Aorta (tissue), 5 donors: Measurements from ENCODE around the gene KIF6. TPM values are rescaled to one million over a fixed set of nuclear protein-coding genes. Genes with fewer than 3 reads are reported as not detected.

Source experiments
- ATAC-seq: fragments of 200-7000 bp; cut with Tn5 transposase; one replicate; pipeline ENCODE4 v1.9.1; 2022; ENCODE audit warnings: moderate library complexity; ENCODE audit not compliant: low FRiP score
- DNase-seq, 2 donors: peaks; one replicate each; pipeline ENCODE4 v3.0.0-alpha.2; 2020
- H3K27ac ChIP-seq, 2 donors: one replicate each; pipeline ENCODE4 v1.5.1; 2013; ENCODE audit warnings: low read length in 2 of 2, mild to moderate bottlenecking in 2 of 2, moderate library complexity in 2 of 2, control low read depth in 1 of 2, inconsistent platforms in 1 of 2, low read depth in 1 of 2
- H3K27me3 ChIP-seq, 2 donors: one replicate each; pipeline ENCODE4 v1.6.1; 2013; ENCODE audit warnings: control low read depth in 1 of 2, low read length in 1 of 2, mild to moderate bottlenecking in 1 of 2, moderate library complexity in 1 of 2; ENCODE audit not compliant: insufficient read depth in 2 of 2, control insufficient read depth in 1 of 2
- H3K36me3 ChIP-seq, 2 donors: one replicate each; pipeline ENCODE4 v1.6.1; 2013; ENCODE audit warnings: control low read depth in 1 of 2, low read length in 1 of 2, mild to moderate bottlenecking in 1 of 2; ENCODE audit not compliant: insufficient read depth in 2 of 2, control insufficient read depth in 1 of 2
- H3K4me1 ChIP-seq, 2 donors: one replicate each; pipeline ENCODE4 v1.6.1; 2013; ENCODE audit warnings: low read length in 2 of 2, control low read depth in 1 of 2, mild to moderate bottlenecking in 1 of 2, moderate library complexity in 1 of 2; ENCODE audit not compliant: insufficient read depth in 2 of 2, control insufficient read depth in 1 of 2
- H3K4me3 ChIP-seq, 2 donors: one replicate each; pipeline ENCODE4 v1.5.1; 2013; ENCODE audit warnings: low read length in 2 of 2, control low read depth in 1 of 2, mild to moderate bottlenecking in 1 of 2
- H3K9me3 ChIP-seq: one replicate; pipeline ENCODE4 v1.6.1; 2013; ENCODE audit warnings: mild to moderate bottlenecking, low read length; ENCODE audit not compliant: control insufficient read depth
- WGBS, 2 donors: extraction: QIAGEN DNeasy Blood & Tissue Kit; methylation state at CpG; one replicate each; pipeline ENCODE4 v1.1.7; 2013; 5-methylcytosine and 5-hydroxymethylcytosine counted together
- intact Hi-C, 2 donors: fragments of 100-400 bp; cut with DNase I; formaldehyde crosslinking; loops; one replicate each; pipeline versions ENCODE4 v1.14.2 to v1.15.0; 2022
- polyA plus RNA-seq, 2 donors: library from polyadenylated mRNA; stranded (reverse); fragments of 200-250 nt; gene quantifications; one replicate each; pipeline ENCODE4 v1.2.3, GENCODE V29; 2013
- total RNA-seq, 2 donors: library from RNA; stranded (reverse); fragmentation: NEBNext Ultra II Directional; extraction: Animal tissue kit (Norgen Biotek cat#: 25700); gene quantifications; one replicate each; pipeline ENCODE4 v1.2.1, GENCODE V29; 2021
- donor health status: healthy with polysubstance abuse.
- donor health status: Bipolar disorder and iron deficiency.
- donor health status: DM: no; HTN: no; CAD: no.
- donor health status: DM: no; HTN: no; CAD: no.
- donor health status: DM: yes; HTN: yes; CAD: no.

KIF6 gene
- total and polyA plus RNA-seq, 4 donors: 0.39 to 0.63 (median 0.42) TPM; not detected in 1

- intact Hi-C loops: no loop called here
- no peaks in the 10 kb centered on the region for H3K36me3 ChIP-seq
- H3K4me1 ChIP-seq: peaks cover 0 to 2% of the 10 kb centered on the region in 2 donors
- no peaks in the 10 kb centered on the region for H3K27me3 ChIP-seq
- H3K27ac ChIP-seq: no peak overlapping the region
- ATAC-seq (no peak), DNase-seq (no peak)
- no peak overlapping the region for H3K4me3 ChIP-seq
- H3K9me3 ChIP-seq: no peaks in the 10 kb centered on the region
These were observed 172.2 kb downstream of the KIF6 start for GRCh38 chr6:39553029-39553428.

GRCh38 chr6:39550191-39550590, 175.0 kb downstream of the KIF6 start:
- Histone ChIP-seq H3K9me3 (no peaks in the 10 kb centered on the region), H3K4me3 (no peak overlapping the region), H3K36me3 (no peaks in the 10 kb centered on the region), H3K4me1 (peaks cover 0 to 2% of the 10 kb centered on the region in 2 donors), H3K27ac (no peak overlapping the region), H3K27me3 (no peaks in the 10 kb centered on the region)
- DNase-seq: no peak
- WGBS, 2 donors: 7 to 12% methylated on average over 2 of the region's 2 CpGs
- intact Hi-C loops: no loop called here
- ATAC-seq: no peak

GRCh38 chr6:39546731-39547130, 178.5 kb downstream of the KIF6 start:
- DNase-seq (no peak), ATAC-seq (no peak)
- WGBS, 2 donors: 2 to 6% methylated on average over 2 of the region's 2 CpGs
- intact Hi-C loops: no loop called here
- Histone ChIP-seq H3K36me3 (no peaks in the 10 kb centered on the region), H3K27ac (no peak overlapping the region), H3K9me3 (no peaks in the 10 kb centered on the region), H3K27me3 (no peaks in the 10 kb centered on the region), H3K4me3 (no peak overlapping the region), H3K4me1 (peaks cover 0 to 4% of the 10 kb centered on the region in 2 donors)

- Histone ChIP-seq H3K27me3 (no peaks in the 10 kb centered on the region), H3K9me3 (no peaks in the 10 kb centered on the region), H3K4me1 (peaks cover 0 to 4% of the 10 kb centered on the region in 2 donors), H3K36me3 (no peaks in the 10 kb centered on the region), H3K4me3 (no peak overlapping the region), H3K27ac (no peak overlapping the region)
- ATAC-seq (no peak), DNase-seq (no peak)
- 8% methylated on average over 1 of the region's 1 CpG for WGBS, 2 donors
- intact Hi-C loops: no loop called here
These were observed 181.3 kb downstream of the KIF6 start for GRCh38 chr6:39543950-39544349.

- H3K4me3 ChIP-seq: no peak overlapping the region
- H3K27ac ChIP-seq: no peak overlapping the region
- H3K36me3 ChIP-seq: no peaks in the 10 kb centered on the region
- peaks cover 0 to 4% of the 10 kb centered on the region in 2 donors for H3K4me1 ChIP-seq
- WGBS, 2 donors: 0 to 3% methylated on average over 2 of the region's 2 CpGs
- no peaks in the 10 kb centered on the region for H3K27me3 ChIP-seq
- intact Hi-C loops: no loop called here
- no peaks in the 10 kb centered on the region for H3K9me3 ChIP-seq
- ATAC-seq: peak; percentile 84
- peak; percentile 66 to 78 for DNase-seq
These were observed 182.1 kb downstream of the KIF6 start for GRCh38 chr6:39543095-39543494.

- 93 to 98% methylated on average over 12 of the region's 12 CpGs for WGBS, 2 donors
- DNase-seq (no peak), ATAC-seq (no peak)
- no peaks in the 10 kb centered on the region for H3K9me3 ChIP-seq
- peaks cover 0 to 4% of the 10 kb centered on the region in 2 donors for H3K4me1 ChIP-seq
- no peak overlapping the region for H3K4me3 ChIP-seq
- intact Hi-C loops: no loop called here
- H3K27me3 ChIP-seq: no peaks in the 10 kb centered on the region
- no peak overlapping the region for H3K27ac ChIP-seq
- no peaks in the 10 kb centered on the region for H3K36me3 ChIP-seq
These were observed 184.8 kb downstream of the KIF6 start for GRCh38 chr6:39540454-39540853.

GRCh38 chr6:39530201-39530759, 194.9 kb downstream of the KIF6 start:
- Histone ChIP-seq H3K9me3 (no peaks in the 10 kb centered on the region), H3K27ac (no peak overlapping the region), H3K36me3 (no peaks in the 10 kb centered on the region), H3K27me3 (no peaks in the 10 kb centered on the region), H3K4me1 (no peaks in the 10 kb centered on the region), H3K4me3 (no peak overlapping the region)
- ATAC-seq: peak; percentile 50
- intact Hi-C loops: no loop called here
- 10 to 13% methylated on average over 4 of the region's 4 CpGs for WGBS, 2 donors
- DNase-seq: no peak

GRCh38 chr6:39527792-39528564, 197.2 kb downstream of the KIF6 start:
- WGBS, 2 donors: 83 to 89% methylated on average over 2 of the region's 2 CpGs
- DNase-seq: no peak
- H3K4me1 ChIP-seq: no peaks in the 10 kb centered on the region
- H3K27me3 ChIP-seq: no peaks in the 10 kb centered on the region
- H3K27ac ChIP-seq: no peak overlapping the region
- H3K9me3 ChIP-seq: no peaks in the 10 kb centered on the region
- H3K4me3 ChIP-seq: no peak overlapping the region
- H3K36me3 ChIP-seq: no peaks in the 10 kb centered on the region
- intact Hi-C loops: no loop called here
- no peak for ATAC-seq

GRCh38 chr6:39524007-39524406, 201.2 kb downstream of the KIF6 start:
- ATAC-seq: no peak
- 65 to 74% methylated on average over 2 of the region's 2 CpGs for WGBS, 2 donors
- DNase-seq: no peak
- H3K27ac ChIP-seq: no peak overlapping the region
- H3K9me3 ChIP-seq: no peaks in the 10 kb centered on the region
- no peaks in the 10 kb centered on the region for H3K36me3 ChIP-seq
- no peak overlapping the region for H3K4me3 ChIP-seq
- intact Hi-C loops: no loop called here
- H3K4me1 ChIP-seq: peaks cover 0 to 3% of the 10 kb centered on the region in 2 donors
- no peaks in the 10 kb centered on the region for H3K27me3 ChIP-seq
